Liver (tissue), 9 donors: ENCODE data around the gene GREM1. TPM values are rescaled to one million over a fixed set of nuclear protein-coding genes. Genes with fewer than 3 reads are reported as not detected.

Source experiments
- DNase-seq: peaks from one replicate; pipeline ENCODE4 v3.0.0-alpha.2; 2017; ENCODE audit warnings: low spot score
- H3K27ac ChIP-seq, 2 donors: one replicate each; pipeline ENCODE4 v1.7.0; 2013; ENCODE audit warnings: inconsistent platforms in 2 of 2, low read length in 2 of 2, control low read depth in 1 of 2, low read depth in 1 of 2, mild to moderate bottlenecking in 1 of 2
- H3K27me3 ChIP-seq, 4 donors: one replicate each; pipeline versions ENCODE4 v1.6.1 to v1.7.0; 2013; ENCODE audit warnings: low read length in 3 of 4, inconsistent platforms in 1 of 4, mild to moderate bottlenecking in 1 of 4, moderate library complexity in 1 of 4; ENCODE audit not compliant: control insufficient read depth in 4 of 4, insufficient read depth in 4 of 4
- H3K36me3 ChIP-seq, 4 donors: one replicate each; pipeline versions ENCODE4 v1.6.1 to v1.7.0; 2013; ENCODE audit warnings: low read length in 3 of 4, mild to moderate bottlenecking in 3 of 4, low read depth in 1 of 4, moderate library complexity in 1 of 4; ENCODE audit not compliant: control insufficient read depth in 4 of 4, insufficient read depth in 3 of 4
- H3K4me1 ChIP-seq, 4 donors: one replicate each; pipeline versions ENCODE4 v1.6.1 to v1.7.0; 2013; ENCODE audit warnings: low read length in 3 of 4, mild to moderate bottlenecking in 3 of 4, moderate library complexity in 1 of 4; ENCODE audit not compliant: control insufficient read depth in 4 of 4, insufficient read depth in 4 of 4
- H3K4me3 ChIP-seq, 3 donors: one replicate each; pipeline versions ENCODE4 v1.6.1 to v1.7.0; 2013; ENCODE audit warnings: low read length in 3 of 3, control low read depth in 1 of 3, low read depth in 1 of 3, mild to moderate bottlenecking in 1 of 3
- H3K9ac ChIP-seq, 2 donors: one replicate each; pipeline ENCODE4 v1.7.0; 2013; ENCODE audit warnings: low read length in 2 of 2, mild to moderate bottlenecking in 2 of 2, moderate library complexity in 2 of 2, control low read depth in 1 of 2, low read depth in 1 of 2
- H3K9me3 ChIP-seq, 4 donors: one replicate each; pipeline versions ENCODE4 v1.6.1 to v1.7.0; 2013; ENCODE audit warnings: low read length in 3 of 4; ENCODE audit not compliant: control insufficient read depth in 4 of 4
- CTCF ChIP-seq: fragments of 150-350 bp; IDR thresholded peaks from 2 replicates; pipeline ENCODE4 v1.5.1; 2017; ENCODE audit warnings: improper control_type of control experiment, low read depth, low read length; ENCODE audit not compliant: missing input control
- EGR1 ChIP-seq, 2 donors: IDR thresholded peaks; 2 replicates each; pipeline ENCODE4 v1.6.1; 2016 to 2018; ENCODE audit warnings: antibody characterized with exemption in 2 of 2, low read depth in 2 of 2
- GABPA ChIP-seq, 2 donors: IDR thresholded peaks in 1 of 2; conservative IDR thresholded peaks in 1 of 2; 2 replicates each; pipeline ENCODE4 v1.6.1; 2016; ENCODE audit warnings: antibody characterized with exemption in 2 of 2, mild to moderate bottlenecking in 1 of 2, moderate library complexity in 1 of 2
- HNF4G ChIP-seq: IDR thresholded peaks from 2 replicates; pipeline ENCODE4 v1.6.1; 2016; ENCODE audit warnings: antibody characterized with exemption
- NR2F2 ChIP-seq: IDR thresholded peaks from 2 replicates; pipeline ENCODE4 v1.6.1; 2016; ENCODE audit warnings: antibody characterized with exemption
- RAD21 ChIP-seq, 2 donors: IDR thresholded peaks; 2 replicates each; pipeline ENCODE4 v1.6.1; 2016; ENCODE audit warnings: antibody characterized with exemption in 2 of 2, mild to moderate bottlenecking in 2 of 2
- REST ChIP-seq: IDR thresholded peaks from 2 replicates; pipeline ENCODE4 v1.6.1; 2016; ENCODE audit warnings: antibody characterized with exemption, mild to moderate bottlenecking
- RXRA ChIP-seq, 2 donors: IDR thresholded peaks; 2 replicates each; pipeline ENCODE4 v1.6.1; 2017 to 2018; ENCODE audit warnings: antibody characterized with exemption in 2 of 2, mild to moderate bottlenecking in 1 of 2
- TAF1 ChIP-seq: conservative IDR thresholded peaks from 2 replicates; pipeline ENCODE4 v1.6.1; 2016; ENCODE audit warnings: antibody characterized with exemption, mild to moderate bottlenecking
- YY1 ChIP-seq: IDR thresholded peaks from 2 replicates; pipeline ENCODE4 v1.6.1; 2016; ENCODE audit warnings: antibody characterized with exemption, mild to moderate bottlenecking
- ZBTB33 ChIP-seq: IDR thresholded peaks from 2 replicates; pipeline ENCODE4 v1.6.1; 2016; ENCODE audit warnings: antibody characterized with exemption
- WGBS: extraction: QIAGEN DNeasy Blood & Tissue Kit; methylation state at CpG from one replicate; pipeline ENCODE4 v1.1.7; 2013; 5-methylcytosine and 5-hydroxymethylcytosine counted together
- polyA plus RNA-seq, 2 donors: library from polyadenylated mRNA; stranded (reverse) in 1 of 2; unstranded in 1 of 2; fragments of 200-250 nt in 1 of 2; fragments of >200 nt in 1 of 2; fragmentation: Nextera tagmentation in 1 of 2; extraction: Ambion mirVana in 1 of 2; gene quantifications; one replicate each; pipeline versions ENCODE4 v1.2.1 to v1.2.3, GENCODE V29; 2013 to 2015
- total RNA-seq, 2 donors: library from RNA; depleted of rRNA; stranded (reverse); fragments of >200 nt; gene quantifications; one replicate each; pipeline ENCODE4 v1.2.3, GENCODE V29; 2014
- donor health status: healthy.
- donor health status: healthy.
- donor health status: healthy.
- donor health status: healthy.
- donor health status: healthy.

Gene GREM1
- total and polyA plus RNA-seq, 4 donors: under 0.01 to 1.6 (median 0.50) TPM

- Histone ChIP-seq H3K9ac (no peak overlapping the region), H3K27ac (no peak overlapping the region), H3K4me1 (no peaks in the 10 kb centered on the region), H3K36me3 (no peaks in the 10 kb centered on the region), H3K27me3 (no peaks in the 10 kb centered on the region), H3K9me3 (peaks cover 0 to 2% (median 0%) of the 10 kb centered on the region in 4 donors), H3K4me3 (no peak overlapping the region)
- WGBS: 92% methylated on average over 4 of the region's 4 CpGs
- no peak for DNase-seq
- TF ChIP-seq REST (no peak), CTCF (no peak), RAD21 (IDR thresholded peaks at IDR 0.05) (no peak), ZBTB33 (no peak), HNF4G (no peak), EGR1 (IDR thresholded peaks at IDR 0.05; ENCODE audit: low read depth in 2 of 2) (no peak), RXRA (IDR thresholded peaks at IDR 0.05) (no peak), GABPA (IDR thresholded peaks at IDR 0.05 in 1 of 2, conservative IDR thresholded peaks at IDR 0.05 in 1 of 2) (no peak), YY1 (no peak), TAF1 (no peak), NR2F2 (no peak)
These were observed 30.1 kb downstream of the GREM1 start for GRCh38 chr15:32747921-32748342.

GRCh38 chr15:32750979-32751378, 33.2 kb downstream of the GREM1 start:
- 62% methylated on average over 3 of the region's 3 CpGs for WGBS
- Histone ChIP-seq H3K36me3 (no peaks in the 10 kb centered on the region), H3K27me3 (no peaks in the 10 kb centered on the region), H3K4me1 (no peaks in the 10 kb centered on the region), H3K9ac (no peak overlapping the region), H3K27ac (no peak overlapping the region), H3K9me3 (peaks cover 0 to 2% (median 0%) of the 10 kb centered on the region in 4 donors), H3K4me3 (no peak overlapping the region)
- TF ChIP-seq RAD21 (IDR thresholded peaks at IDR 0.05) (no peak), REST (no peak), TAF1 (no peak)
- no peak for DNase-seq
